Measurements from ENCODE around the gene DMD.

The DMD gene

GRCh38 chrX:31233941-31234496, 1977.3 kb downstream of the DMD start:
- no peak for DNase-seq (ENCODE audit: low read depth in 2 of 2)

- no peak for DNase-seq (ENCODE audit: low read depth in 2 of 2)
Observed at GRCh38 chrX:31232506-31232905, 1978.8 kb downstream of the DMD start.

GRCh38 chrX:31228909-31229308, 1982.4 kb downstream of the DMD start:
- no peak for DNase-seq (ENCODE audit: low read depth in 2 of 2)

- DNase-seq (ENCODE audit: low read depth in 2 of 2), result no peak
Observed at GRCh38 chrX:31228415-31228832, 1982.9 kb downstream of the DMD start.

GRCh38 chrX:31227250-31227649, 1984.1 kb downstream of the DMD start:
- DNase-seq (ENCODE audit: low read depth in 2 of 2), result no peak

GRCh38 chrX:31225819-31226218, 1985.5 kb downstream of the DMD start:
- DNase-seq (ENCODE audit: low read depth in 2 of 2), result no peak

GRCh38 chrX:31224381-31225012, 1986.9 kb downstream of the DMD start:
- no peak for DNase-seq (ENCODE audit: low read depth in 2 of 2)

- no peak for DNase-seq (ENCODE audit: low read depth in 2 of 2)
Observed at GRCh38 chrX:31223817-31224216, 1987.5 kb downstream of the DMD start.

- no peak for DNase-seq (ENCODE audit: low read depth in 2 of 2)
Observed at GRCh38 chrX:31222946-31223345, 1988.4 kb downstream of the DMD start.

- no peak for DNase-seq (ENCODE audit: low read depth in 2 of 2)
Observed at GRCh38 chrX:31219174-31219573, 1992.2 kb downstream of the DMD start.

- no peak for DNase-seq (ENCODE audit: low read depth in 2 of 2)
Observed at GRCh38 chrX:31217084-31217483, 1994.3 kb downstream of the DMD start.

- no peak for DNase-seq (ENCODE audit: low read depth in 2 of 2)
Observed at GRCh38 chrX:31215277-31215815, 1996.0 kb downstream of the DMD start.

GRCh38 chrX:31213941-31214340, 1997.4 kb downstream of the DMD start:
- no peak for DNase-seq (ENCODE audit: low read depth in 2 of 2)

GRCh38 chrX:31212856-31213748, 1998.2 kb downstream of the DMD start:
- no peak for DNase-seq (ENCODE audit: low read depth in 2 of 2)

- DNase-seq (ENCODE audit: low read depth in 2 of 2), result no peak
Observed at GRCh38 chrX:31209005-31209628, 2002.2 kb downstream of the DMD start.

GRCh38 chrX:31201503-31201902, 2009.8 kb downstream of the DMD start:
- no peak for DNase-seq (ENCODE audit: low read depth in 2 of 2)

- DNase-seq (ENCODE audit: low read depth in 2 of 2), result no peak
Observed at GRCh38 chrX:31200430-31200829, 2010.9 kb downstream of the DMD start.

- DNase-seq (ENCODE audit: low read depth in 2 of 2), result no peak
Observed at GRCh38 chrX:31199840-31200114, 2011.6 kb downstream of the DMD start.

GRCh38 chrX:31199056-31199839, 2012.1 kb downstream of the DMD start:
- no peak for DNase-seq (ENCODE audit: low read depth in 2 of 2)

GRCh38 chrX:31190221-31190975, 2021.0 kb downstream of the DMD start:
- no peak for DNase-seq (ENCODE audit: low read depth in 2 of 2)
